AG09309 (cell line): ENCODE measurements around the gene DCPS.
"Not testable (repeated sequence)": the region's sequence is repeated elsewhere in the genome, so short reads cannot be mapped to it uniquely, and the experiment has no call there.

ENCODE experiments used
- DNase-seq: peaks from one replicate; pipeline ENCODE4 v3.0.0-alpha.2; 2010; ENCODE audit warnings: low read depth
- H3K4me3 ChIP-seq: 2 replicates; pipeline ENCODE4 v1.5.1; 2011; ENCODE audit warnings: mild to moderate bottlenecking, low read depth, low read length, moderate library complexity; ENCODE audit not compliant: control insufficient read depth
- TF ChIP-seq, protein P1 (sequence below): IDR thresholded peaks from 2 replicates; pipeline ENCODE4 v1.5.1; 2011; ENCODE audit warnings: mild to moderate bottlenecking, low read depth, low read length, inconsistent platforms; ENCODE audit not compliant: insufficient read depth, control insufficient read depth; ENCODE audit errors: missing control alignments

The DCPS gene, protein sequence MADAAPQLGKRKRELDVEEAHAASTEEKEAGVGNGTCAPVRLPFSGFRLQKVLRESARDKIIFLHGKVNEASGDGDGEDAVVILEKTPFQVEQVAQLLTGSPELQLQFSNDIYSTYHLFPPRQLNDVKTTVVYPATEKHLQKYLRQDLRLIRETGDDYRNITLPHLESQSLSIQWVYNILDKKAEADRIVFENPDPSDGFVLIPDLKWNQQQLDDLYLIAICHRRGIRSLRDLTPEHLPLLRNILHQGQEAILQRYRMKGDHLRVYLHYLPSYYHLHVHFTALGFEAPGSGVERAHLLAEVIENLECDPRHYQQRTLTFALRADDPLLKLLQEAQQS

DNA sequence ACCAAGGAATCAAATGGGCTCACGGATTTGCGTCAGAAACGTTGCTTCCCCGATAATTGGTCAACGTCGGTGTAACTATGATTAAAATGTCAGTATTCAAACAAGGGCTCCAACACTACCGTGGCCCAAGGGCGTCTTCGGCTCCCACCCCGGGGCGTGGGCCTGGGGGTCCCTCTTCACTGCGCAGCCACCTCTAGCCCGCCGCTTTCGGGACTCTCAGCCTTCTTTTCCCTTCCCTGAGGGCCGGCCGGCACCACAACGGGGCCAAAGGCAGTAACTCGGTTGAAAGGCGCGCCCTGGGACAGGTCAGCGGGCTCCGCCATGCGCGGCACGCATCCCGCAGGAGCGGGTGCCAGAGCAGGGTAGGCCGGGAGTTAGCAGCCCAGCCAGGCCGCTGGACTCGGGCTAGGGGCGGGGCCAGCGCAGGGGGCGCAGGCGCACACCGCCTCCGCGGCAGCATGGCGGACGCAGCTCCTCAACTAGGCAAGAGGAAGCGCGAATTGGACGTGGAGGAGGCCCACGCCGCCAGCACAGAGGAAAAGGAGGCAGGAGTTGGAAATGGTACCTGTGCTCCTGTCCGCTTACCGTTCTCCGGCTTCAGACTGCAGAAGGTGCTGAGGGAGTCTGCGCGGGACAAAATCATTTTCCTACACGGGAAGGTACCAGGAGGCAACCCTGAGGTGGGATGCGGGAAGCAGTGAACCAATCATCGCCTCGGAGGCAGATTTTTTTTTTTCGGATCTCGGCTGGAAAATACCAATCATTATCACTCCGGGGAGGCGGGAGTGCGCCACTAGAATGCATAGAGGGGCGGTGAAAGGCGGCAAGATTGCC is at the start of gene DCPS:
Gene DCPS (plus strand): TSS at position 438 of the 834 bp plus-strand sequence. CDS start 21 bp downstream, at position 459.
- peak within 1 kb of the TSS; percentile 76 for H3K4me3 ChIP-seq
- DNase-seq, result peak; percentile 65
- TF ChIP-seq, protein P1, sequence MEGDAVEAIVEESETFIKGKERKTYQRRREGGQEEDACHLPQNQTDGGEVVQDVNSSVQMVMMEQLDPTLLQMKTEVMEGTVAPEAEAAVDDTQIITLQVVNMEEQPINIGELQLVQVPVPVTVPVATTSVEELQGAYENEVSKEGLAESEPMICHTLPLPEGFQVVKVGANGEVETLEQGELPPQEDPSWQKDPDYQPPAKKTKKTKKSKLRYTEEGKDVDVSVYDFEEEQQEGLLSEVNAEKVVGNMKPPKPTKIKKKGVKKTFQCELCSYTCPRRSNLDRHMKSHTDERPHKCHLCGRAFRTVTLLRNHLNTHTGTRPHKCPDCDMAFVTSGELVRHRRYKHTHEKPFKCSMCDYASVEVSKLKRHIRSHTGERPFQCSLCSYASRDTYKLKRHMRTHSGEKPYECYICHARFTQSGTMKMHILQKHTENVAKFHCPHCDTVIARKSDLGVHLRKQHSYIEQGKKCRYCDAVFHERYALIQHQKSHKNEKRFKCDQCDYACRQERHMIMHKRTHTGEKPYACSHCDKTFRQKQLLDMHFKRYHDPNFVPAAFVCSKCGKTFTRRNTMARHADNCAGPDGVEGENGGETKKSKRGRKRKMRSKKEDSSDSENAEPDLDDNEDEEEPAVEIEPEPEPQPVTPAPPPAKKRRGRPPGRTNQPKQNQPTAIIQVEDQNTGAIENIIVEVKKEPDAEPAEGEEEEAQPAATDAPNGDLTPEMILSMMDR, result no peak

- TF ChIP-seq, protein P1, result no peak
These were observed 49.0 kb upstream of the DCPS start for GRCh38 chr11:126254819-126255218.

GRCh38 chr11:126255507-126255906 is 48.4 kb upstream of the DCPS start:
- not testable (repeated sequence) for H3K4me3 ChIP-seq, DNase-seq

More at GRCh38 chr11:126254819-126255218, 49.0 kb upstream of the DCPS start:
- no peak overlapping the region for H3K4me3 ChIP-seq
- no peak for DNase-seq

DNA sequence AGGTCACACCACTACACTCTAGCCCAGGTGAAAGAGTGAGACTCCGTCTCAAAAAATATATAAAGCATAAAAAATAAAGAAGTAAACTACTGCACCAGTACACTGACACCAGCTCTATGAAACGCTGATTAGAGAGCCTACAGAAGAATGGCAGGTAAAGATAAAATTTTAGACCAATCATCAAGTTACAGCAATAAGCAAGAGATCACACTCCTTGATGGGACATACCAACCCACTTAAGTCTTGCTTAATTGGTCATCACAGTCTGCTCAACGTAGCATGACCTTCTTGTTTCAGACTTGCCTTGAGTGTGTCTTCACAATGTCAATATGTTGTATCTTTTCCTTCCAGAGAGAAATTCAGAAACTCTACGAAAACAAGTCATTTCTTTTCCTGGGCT is 47.6 kb upstream of the DCPS start:
- H3K4me3 ChIP-seq, result no peak overlapping the region
- DNase-seq, result no peak
- TF ChIP-seq, protein P1, result no peak

DNA sequence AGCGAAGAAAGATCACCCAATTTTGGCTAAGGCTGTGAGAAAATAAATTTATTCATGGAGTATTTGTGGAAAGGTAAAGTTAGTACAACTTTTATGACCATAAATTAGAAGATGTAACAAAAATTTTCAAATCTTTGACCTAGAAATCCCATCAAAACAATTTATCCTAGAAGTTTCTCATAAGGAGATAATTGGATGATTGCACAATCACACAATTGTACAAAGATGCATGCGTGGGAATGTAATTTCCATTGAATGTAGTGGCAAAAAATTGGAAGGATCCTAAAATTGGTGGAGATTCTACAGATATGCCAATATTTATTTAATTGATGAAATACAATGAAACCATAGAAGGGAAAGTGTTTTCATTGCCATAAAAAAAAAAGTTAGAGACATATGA is 46.7 kb upstream of the DCPS start:
- DNase-seq, result no peak

DNA sequence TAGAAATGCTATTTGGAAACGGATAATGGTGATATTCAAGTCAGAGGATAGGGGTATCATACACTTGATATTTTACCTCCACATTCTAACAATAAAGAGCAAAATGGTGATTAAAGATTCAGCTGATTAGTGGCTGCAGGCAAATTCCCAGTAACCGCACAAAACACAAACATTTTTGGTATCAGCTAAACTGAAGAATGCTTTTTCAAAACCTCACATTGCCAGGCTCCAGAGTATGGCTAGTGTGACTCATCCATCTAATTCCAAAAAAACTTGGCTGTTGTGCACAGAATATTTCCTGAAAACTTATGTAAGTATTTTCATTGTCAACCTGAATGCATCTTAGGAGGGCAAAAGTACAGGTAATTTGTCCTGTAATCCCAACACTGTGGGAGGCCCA is 46.1 kb upstream of the DCPS start:
- TF ChIP-seq, protein P1, result no peak
- no peak overlapping the region for H3K4me3 ChIP-seq
- DNase-seq, result peak; percentile 25

More for the DNA sequence above, 46.7 kb upstream of the DCPS start:
- TF ChIP-seq, protein P1, result no peak
- H3K4me3 ChIP-seq, result no peak overlapping the region

GRCh38 chr11:126262216-126262615 is 41.6 kb upstream of the DCPS start:
- no peak overlapping the region for H3K4me3 ChIP-seq
- no peak for DNase-seq
- TF ChIP-seq, protein P1, result no peak
